ENCODE measurements around the gene CCL4L2.
"Not testable (repeated sequence)": the region's sequence is repeated elsewhere in the genome, so short reads cannot be mapped to it uniquely, and the experiment has no call there.

CCL4L2 gene

DNA sequence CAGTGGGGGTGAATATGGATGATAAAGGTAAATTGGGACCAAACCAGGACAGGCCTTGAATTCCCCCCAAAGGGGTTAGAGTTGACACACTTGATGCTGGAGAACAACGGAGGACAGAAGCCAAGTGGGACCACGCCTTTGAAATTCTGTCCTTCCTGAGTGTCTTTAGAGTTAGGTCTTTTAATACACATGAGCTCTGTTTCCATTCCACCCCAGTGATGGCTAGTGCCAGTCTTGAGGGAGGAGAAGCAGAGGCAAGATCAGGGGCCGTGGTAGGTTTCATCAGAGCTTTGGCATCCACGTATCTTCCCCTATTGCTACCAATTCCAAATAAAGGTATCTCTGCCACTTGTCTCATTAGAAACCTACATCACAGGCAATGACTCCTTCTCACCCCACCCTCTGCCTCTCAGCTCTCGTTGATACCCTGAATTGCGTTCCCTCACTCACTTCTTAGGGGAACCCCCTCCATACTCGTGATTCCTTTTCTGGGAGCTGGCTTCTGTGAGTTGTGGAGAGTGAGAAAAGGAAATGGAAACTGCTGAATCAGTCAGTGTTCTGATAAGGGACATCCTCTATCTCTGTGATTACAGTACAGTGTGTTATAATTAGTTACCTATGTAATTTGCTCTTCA lies 11.9 kb upstream of the CCL4L2 start:
- no peak for DNase-seq (ENCODE audit: low spot score)

GRCh38 chr17:36201102-36201501 lies 9.8 kb upstream of the CCL4L2 start:
- DNase-seq (ENCODE audit: low spot score): not testable (repeated sequence)

More for the DNA sequence above, 11.9 kb upstream of the CCL4L2 start:
- TF ChIP-seq, protein P1, sequence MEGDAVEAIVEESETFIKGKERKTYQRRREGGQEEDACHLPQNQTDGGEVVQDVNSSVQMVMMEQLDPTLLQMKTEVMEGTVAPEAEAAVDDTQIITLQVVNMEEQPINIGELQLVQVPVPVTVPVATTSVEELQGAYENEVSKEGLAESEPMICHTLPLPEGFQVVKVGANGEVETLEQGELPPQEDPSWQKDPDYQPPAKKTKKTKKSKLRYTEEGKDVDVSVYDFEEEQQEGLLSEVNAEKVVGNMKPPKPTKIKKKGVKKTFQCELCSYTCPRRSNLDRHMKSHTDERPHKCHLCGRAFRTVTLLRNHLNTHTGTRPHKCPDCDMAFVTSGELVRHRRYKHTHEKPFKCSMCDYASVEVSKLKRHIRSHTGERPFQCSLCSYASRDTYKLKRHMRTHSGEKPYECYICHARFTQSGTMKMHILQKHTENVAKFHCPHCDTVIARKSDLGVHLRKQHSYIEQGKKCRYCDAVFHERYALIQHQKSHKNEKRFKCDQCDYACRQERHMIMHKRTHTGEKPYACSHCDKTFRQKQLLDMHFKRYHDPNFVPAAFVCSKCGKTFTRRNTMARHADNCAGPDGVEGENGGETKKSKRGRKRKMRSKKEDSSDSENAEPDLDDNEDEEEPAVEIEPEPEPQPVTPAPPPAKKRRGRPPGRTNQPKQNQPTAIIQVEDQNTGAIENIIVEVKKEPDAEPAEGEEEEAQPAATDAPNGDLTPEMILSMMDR (IDR thresholded peaks at IDR 0.05; ENCODE audit: extremely low read depth, missing control alignments): no peak

DNA sequence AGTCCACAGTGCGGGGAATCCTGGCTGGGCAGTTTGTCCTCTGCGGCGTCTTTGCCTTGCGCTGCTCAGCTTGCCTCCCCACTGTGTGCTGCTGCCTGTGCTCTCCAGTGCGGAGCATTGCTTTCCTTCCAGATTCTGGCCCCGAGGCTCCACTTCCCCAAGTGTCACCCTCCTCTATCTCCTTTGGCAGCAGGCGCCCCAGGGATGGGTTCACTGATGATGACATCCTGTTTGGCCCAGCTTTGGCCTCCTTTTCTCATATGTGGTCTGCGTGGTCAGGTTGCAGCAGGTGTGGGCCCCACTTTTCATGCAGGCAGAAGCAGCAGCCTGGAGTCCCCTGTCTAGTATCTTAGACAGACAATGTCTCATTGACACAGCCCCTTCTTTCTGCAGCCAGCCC lies 9.4 kb upstream of the CCL4L2 start:
- not testable (repeated sequence) for DNase-seq (ENCODE audit: low spot score)

DNA sequence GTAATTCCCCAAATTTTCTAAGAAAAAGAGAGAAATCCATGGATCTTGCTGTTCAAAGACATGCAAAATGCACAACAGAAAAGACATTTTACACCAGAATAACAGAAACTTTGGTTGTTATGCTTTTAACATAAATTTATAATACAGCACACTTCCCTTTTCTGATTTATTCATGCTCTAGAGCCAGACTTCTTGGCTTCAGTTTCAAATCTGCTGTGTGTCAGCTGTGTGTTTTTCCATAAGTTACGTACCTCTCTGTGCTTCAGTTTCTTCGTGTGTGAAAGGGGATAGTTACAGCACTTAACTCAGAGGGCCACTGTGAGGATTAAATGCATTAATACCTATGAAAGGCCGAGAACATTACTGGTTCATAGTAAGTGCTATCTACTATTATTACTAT lies 7.5 kb upstream of the CCL4L2 start:
- no peak for DNase-seq (ENCODE audit: low spot score)
- TF ChIP-seq, protein P1 (IDR thresholded peaks at IDR 0.05; ENCODE audit: extremely low read depth, missing control alignments): no peak

DNA sequence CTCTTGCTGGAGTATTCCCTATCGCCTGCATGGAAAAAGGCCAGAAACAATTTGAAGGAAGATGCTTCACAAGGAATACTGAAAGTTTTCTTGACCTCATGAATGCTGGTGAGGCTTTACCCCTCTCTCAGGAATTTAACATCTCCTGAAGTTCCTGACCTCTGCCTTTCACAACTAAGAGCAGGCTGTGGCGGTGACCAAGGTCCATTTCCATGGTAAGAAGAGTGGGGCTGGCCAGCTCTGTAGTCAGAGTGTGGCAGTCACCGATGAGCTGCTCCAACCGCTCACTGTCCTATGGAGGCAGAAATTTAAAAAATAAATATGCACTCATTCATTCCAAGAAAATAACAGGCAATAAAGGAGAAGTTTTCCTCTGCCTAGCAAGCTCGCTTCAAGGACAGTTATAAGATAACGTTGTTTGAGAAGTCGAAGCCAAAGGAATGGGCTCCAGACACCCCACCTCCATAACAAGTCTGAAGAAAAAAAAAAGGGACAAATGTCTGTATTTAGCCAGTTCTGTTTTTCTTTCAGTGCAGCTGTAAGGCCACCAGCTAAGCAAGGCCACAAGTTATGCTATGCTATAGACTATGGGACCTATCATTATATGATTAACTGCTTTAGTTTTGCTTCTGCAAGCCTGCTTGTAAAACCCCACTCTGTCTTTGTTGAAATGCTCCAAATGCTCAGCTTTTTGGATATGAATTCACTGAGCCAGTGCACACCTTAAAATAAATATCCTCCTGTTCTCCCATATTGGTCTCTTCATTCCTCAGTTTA lies 6.0 kb upstream of the CCL4L2 start:
- TF ChIP-seq, protein P1 (IDR thresholded peaks at IDR 0.05; ENCODE audit: extremely low read depth, missing control alignments): no peak
- DNase-seq (ENCODE audit: low spot score): no peak

DNA sequence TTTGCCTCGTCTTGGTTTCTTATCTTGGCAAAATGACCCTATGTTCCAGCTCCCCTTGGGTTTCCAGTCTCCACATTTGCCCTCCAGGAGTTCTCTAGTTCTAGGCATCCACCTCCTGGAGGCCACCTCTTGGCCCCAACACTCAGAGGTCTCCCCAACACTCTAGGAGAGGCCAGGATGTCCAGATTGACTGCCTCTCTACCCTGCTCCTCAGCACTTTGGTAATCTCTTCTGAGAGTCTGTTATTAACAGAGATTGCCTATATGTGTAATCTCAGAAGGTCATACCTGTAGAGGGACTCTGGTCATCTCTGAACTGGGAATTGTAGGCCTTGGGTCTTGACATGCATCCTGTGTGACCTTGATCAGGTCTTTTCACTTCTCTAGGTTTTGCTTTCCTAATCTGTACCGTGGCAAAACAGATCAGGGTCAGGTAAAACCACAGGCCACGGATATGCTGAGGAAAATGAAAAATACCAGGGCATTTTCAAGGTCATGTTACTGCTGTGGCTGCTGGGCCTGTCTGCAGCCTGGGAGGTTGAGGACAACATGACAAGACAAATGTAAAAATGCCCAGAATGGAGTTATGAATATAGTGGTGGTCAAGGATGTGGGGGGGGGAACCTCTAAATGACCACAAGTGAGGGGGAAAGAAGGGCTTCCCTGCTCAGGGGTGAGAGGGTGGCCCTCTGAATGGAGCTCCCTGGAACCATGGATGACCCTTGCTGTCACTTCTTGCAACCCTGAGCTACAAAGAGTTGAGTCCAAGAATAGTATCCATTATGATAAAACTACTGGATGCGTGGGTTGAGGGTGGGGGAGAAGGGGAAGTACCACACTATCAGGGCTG lies 5.0 kb upstream of the CCL4L2 start:
- DNase-seq (ENCODE audit: low spot score): no peak
- TF ChIP-seq, protein P1 (IDR thresholded peaks at IDR 0.05; ENCODE audit: extremely low read depth, missing control alignments): no peak

- not testable (repeated sequence) for DNase-seq (ENCODE audit: low spot score)
Measured at GRCh38 chr17:36206486-36206821, 4.4 kb upstream of the CCL4L2 start.

GRCh38 chr17:36207383-36207782 lies 3.5 kb upstream of the CCL4L2 start:
- DNase-seq (ENCODE audit: low spot score): not testable (repeated sequence)

- no peak for DNase-seq (ENCODE audit: low spot score)
- TF ChIP-seq, protein P1 (IDR thresholded peaks at IDR 0.05; ENCODE audit: extremely low read depth, missing control alignments): no peak
Measured at GRCh38 chr17:36209575-36209974, 1.3 kb upstream of the CCL4L2 start.

- DNase-seq (ENCODE audit: low spot score): not testable (repeated sequence)
Measured at GRCh38 chr17:36211484-36212271, 815 bp downstream of the CCL4L2 start.

All from GM20000 (cell line).